Chondrocyte (in vitro differentiated cells): Measurements from ENCODE around the gene SPATA2. TPM values are rescaled to one million over a fixed set of nuclear protein-coding genes. Genes with fewer than 3 reads are reported as not detected.

ENCODE experiments used
- DNase-seq: peaks from one replicate; pipeline ENCODE4 v3.0.0; 2021; ENCODE audit warnings: mixed read lengths, low spot score
- H3K27ac Mint-ChIP-seq: one replicate; pipeline ENCODE4 v1.8.0; 2021; ENCODE audit warnings: mild to moderate bottlenecking, moderate library complexity, mixed read lengths; ENCODE audit not compliant: unreplicated experiment
- H3K27me3 Mint-ChIP-seq: 2 replicates; pipeline ENCODE4 v1.8.0; 2021; ENCODE audit warnings: low read depth, mixed read lengths
- H3K36me3 Mint-ChIP-seq: 2 replicates; pipeline ENCODE4 v1.8.0; 2021; ENCODE audit warnings: low read depth, mixed read lengths
- H3K4me1 Mint-ChIP-seq: 2 replicates; pipeline ENCODE4 v1.8.0; 2021; ENCODE audit warnings: low read depth, mild to moderate bottlenecking, mixed read lengths
- H3K4me3 Mint-ChIP-seq: one replicate; pipeline ENCODE4 v1.8.0; 2021; ENCODE audit warnings: mild to moderate bottlenecking, moderate library complexity, mixed read lengths; ENCODE audit not compliant: unreplicated experiment
- H3K9me3 Mint-ChIP-seq: 2 replicates; pipeline ENCODE4 v1.8.0; 2021; ENCODE audit warnings: low read depth, mixed read lengths
- CTCF ChIP-seq: fragments of 200-600 bp; sonication (generic); IDR thresholded peaks from 2 replicates; pipeline ENCODE4 v1.5.0; 2021; ENCODE audit warnings: antibody characterized with exemption, mild to moderate bottlenecking, moderate library complexity
- total RNA-seq: library from RNA; stranded (reverse); gene quantifications from 3 replicates; pipeline ENCODE4 v1.2.1, GENCODE V29; 2021

The SPATA2 gene
- total RNA-seq, 1 donor from 2014 or later, result 5.6 TPM

- peak; percentile 14 for DNase-seq
- Mint-ChIP-seq H3K4me3 (peak overlapping the region; percentile 89), H3K9me3 (no peaks in the 10 kb centered on the region), H3K36me3 (peaks cover 4% of the 10 kb centered on the region), H3K27ac (peak overlapping the region; percentile 91), H3K27me3 (no peaks in the 10 kb centered on the region), H3K4me1 (peaks cover 33% of the 10 kb centered on the region)
- no peak for TF ChIP-seq CTCF
Measured at GRCh38 chr20:49937027-49937929, 21.9 kb upstream of the SPATA2 start.

- H3K36me3 Mint-ChIP-seq, result peaks cover 3% of the 10 kb centered on the region
- DNase-seq, result peak; percentile 92
- peak; percentile 43 for TF ChIP-seq CTCF
- no peaks in the 10 kb centered on the region for H3K9me3 Mint-ChIP-seq
- H3K4me1 Mint-ChIP-seq, result peaks cover 32% of the 10 kb centered on the region
- H3K27me3 Mint-ChIP-seq, result no peaks in the 10 kb centered on the region
- peak within 1 kb of the TSS; percentile 89 for H3K4me3 Mint-ChIP-seq
- H3K27ac Mint-ChIP-seq, result peak within 1 kb of the TSS; percentile 91
Measured at GRCh38 chr20:49936153-49937026, 21.1 kb upstream of the SPATA2 start, which contains the start of gene RNF114. Gene RNF114 (plus strand): TSS chr20:49936397. CDS start chr20:49936413, 16 bp downstream.

GRCh38 chr20:49935746-49936152 lies 20.4 kb upstream of the SPATA2 start:
- DNase-seq, result no peak
- no peaks in the 10 kb centered on the region for H3K36me3 Mint-ChIP-seq
- no peaks in the 10 kb centered on the region for H3K9me3 Mint-ChIP-seq
- peaks cover 26% of the 10 kb centered on the region for H3K4me1 Mint-ChIP-seq
- H3K27ac Mint-ChIP-seq, result no peak overlapping the region
- no peaks in the 10 kb centered on the region for H3K27me3 Mint-ChIP-seq
- H3K4me3 Mint-ChIP-seq, result peak overlapping the region; percentile 33
- TF ChIP-seq CTCF, result no peak

GRCh38 chr20:49929142-49929494 lies 13.8 kb upstream of the SPATA2 start:
- Mint-ChIP-seq H3K9me3 (no peaks in the 10 kb centered on the region), H3K4me3 (no peak overlapping the region), H3K4me1 (peaks cover 12% of the 10 kb centered on the region), H3K27me3 (no peaks in the 10 kb centered on the region), H3K36me3 (no peaks in the 10 kb centered on the region), H3K27ac (peak overlapping the region; percentile 41)
- DNase-seq, result no peak
- no peak for TF ChIP-seq CTCF
